Left kidney (tissue), 8 donors: ENCODE data around the gene PSPH. TPM values are rescaled to one million over a fixed set of nuclear protein-coding genes. Genes with fewer than 3 reads are reported as not detected.
"Not testable (repeated sequence)": the region's sequence is repeated elsewhere in the genome, so short reads cannot be mapped to it uniquely, and the experiment has no call there.

Experiments used
- DNase-seq: peaks from one replicate; pipeline ENCODE4 v3.0.0-alpha.2; 2013
- long read RNA-seq, 8 donors: transcript quantifications; one replicate each; lab custom pipeline, GENCODE V29; 2026
- polyA plus RNA-seq: library from polyadenylated mRNA; unstranded; fragments of 120-200 nt; gene quantifications from one replicate; pipeline ENCODE4 v1.2.1, GENCODE V29; 2013; ENCODE audit not compliant: insufficient read length

Gene PSPH
- 30.4 TPM for polyA plus RNA-seq
- long read RNA-seq, donor 1, partial matches to known transcripts = 9 of 17 reads
- long read RNA-seq, donor 1, other reads (novel, unspliced or antisense) = 7 of 17 reads
- long read RNA-seq, donor 2, partial matches to known transcripts = 178 of 351 reads
- long read RNA-seq, donor 2, other reads (novel, unspliced or antisense) = 170 of 351 reads
- long read RNA-seq, donor 3, partial matches to known transcripts = 27 of 28 reads
- long read RNA-seq, donor 3, other reads (novel, unspliced or antisense) = 0 of 28 reads
- long read RNA-seq, donor 4 = 0 reads
- long read RNA-seq, donor 5, partial matches to known transcripts = 368 of 559 reads
- long read RNA-seq, donor 5, other reads (novel, unspliced or antisense) = 189 of 559 reads
- long read RNA-seq, donor 6, partial matches to known transcripts = 0 of 2 reads
- long read RNA-seq, donor 6, other reads (novel, unspliced or antisense) = 0 of 2 reads
- long read RNA-seq, donor 7, partial matches to known transcripts = 0 of 12 reads
- long read RNA-seq, donor 7, other reads (novel, unspliced or antisense) = 11 of 12 reads
- long read RNA-seq, donor 8, partial matches to known transcripts = 123 of 217 reads
- long read RNA-seq, donor 8, other reads (novel, unspliced or antisense) = 94 of 217 reads

- peak; percentile 97 for DNase-seq
Observed at GRCh38 chr7:56051339-56052191, at the start of gene PSPH, which contains the start of gene CCT6A. TSS of gene PSPH (minus strand) at chr7:56051444. CDS start at chr7:56021212, 30,232 bp downstream. TSS of gene CCT6A (plus strand) at chr7:56051765. CDS start at chr7:56051849, 84 bp downstream.

GRCh38 chr7:56099653-56100052 is 48.4 kb upstream of the PSPH start:
- DNase-seq = no peak

- not testable (repeated sequence) for DNase-seq
Observed at GRCh38 chr7:56098187-56099008, 47.2 kb upstream of the PSPH start.

- DNase-seq = no peak
Observed at GRCh38 chr7:56097700-56098099, 46.5 kb upstream of the PSPH start.

DNA sequence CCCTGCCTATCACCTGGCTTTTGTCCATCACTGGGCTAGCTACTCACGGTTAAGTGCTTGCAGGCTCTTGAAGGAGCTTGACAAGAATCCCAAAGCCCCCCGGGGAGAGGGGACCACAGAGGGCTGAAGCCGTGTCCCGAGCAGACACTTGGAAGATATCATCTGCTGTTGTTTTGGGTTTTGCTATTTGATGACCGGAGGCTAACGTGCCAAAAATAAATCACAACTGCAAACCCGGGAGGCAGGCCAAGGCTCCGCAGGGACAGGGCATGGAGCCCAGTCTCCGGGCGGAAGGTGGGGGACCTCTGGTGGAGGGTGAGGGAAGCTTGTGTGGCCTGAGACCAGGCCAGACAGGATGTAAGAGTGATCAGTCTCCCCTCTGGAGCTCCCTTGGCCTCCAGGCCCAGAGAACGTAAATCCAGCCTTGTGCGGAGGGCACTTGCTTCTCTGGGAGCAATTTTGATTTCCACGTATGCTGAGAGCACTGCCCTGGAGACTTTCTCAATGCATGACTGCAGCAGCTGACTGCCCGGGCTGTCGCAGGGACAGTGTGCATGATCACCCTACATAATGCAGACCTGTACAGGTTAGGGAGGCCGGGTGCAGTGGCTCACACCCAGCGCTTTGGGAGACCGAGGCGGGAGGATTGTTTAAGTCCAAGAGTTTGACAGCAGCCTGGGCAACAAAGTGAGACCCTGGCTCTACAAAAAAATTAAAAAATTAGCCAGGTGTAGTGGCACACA is 41.7 kb upstream of the PSPH start, which contains the start of gene PHKG1:
Gene PHKG1 (minus strand): TSS at position 164 of the 743 bp plus-strand sequence. CDS start 4,011 bp downstream, outside the sequence.
- no peak for DNase-seq

GRCh38 chr7:56092388-56092787 is 41.1 kb upstream of the PSPH start:
- DNase-seq = not testable (repeated sequence)

DNA sequence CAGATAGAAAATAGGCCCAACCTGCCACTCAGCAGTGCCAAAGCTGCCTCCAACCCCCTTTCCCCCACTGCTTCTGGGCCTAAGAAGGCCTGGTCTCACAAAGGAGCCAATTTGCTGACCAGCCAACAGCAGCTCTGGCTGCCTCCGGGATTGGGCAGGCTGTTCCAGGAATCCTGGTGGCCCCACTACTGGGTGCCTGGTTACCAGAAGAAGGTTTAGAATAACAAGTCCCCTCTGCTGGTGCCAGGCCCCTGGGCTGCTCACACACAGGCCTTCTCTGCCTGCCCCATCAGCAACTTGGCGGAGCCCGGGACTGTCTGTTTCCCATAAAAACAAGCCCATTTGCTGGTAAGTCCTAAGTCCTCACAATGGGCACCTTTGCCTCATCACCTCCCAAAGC is 40.3 kb upstream of the PSPH start:
- DNase-seq = no peak

- no peak for DNase-seq
Observed at GRCh38 chr7:56087445-56087844, 36.2 kb upstream of the PSPH start.

GRCh38 chr7:56086761-56087160 is 35.5 kb upstream of the PSPH start:
- DNase-seq = no peak

DNA sequence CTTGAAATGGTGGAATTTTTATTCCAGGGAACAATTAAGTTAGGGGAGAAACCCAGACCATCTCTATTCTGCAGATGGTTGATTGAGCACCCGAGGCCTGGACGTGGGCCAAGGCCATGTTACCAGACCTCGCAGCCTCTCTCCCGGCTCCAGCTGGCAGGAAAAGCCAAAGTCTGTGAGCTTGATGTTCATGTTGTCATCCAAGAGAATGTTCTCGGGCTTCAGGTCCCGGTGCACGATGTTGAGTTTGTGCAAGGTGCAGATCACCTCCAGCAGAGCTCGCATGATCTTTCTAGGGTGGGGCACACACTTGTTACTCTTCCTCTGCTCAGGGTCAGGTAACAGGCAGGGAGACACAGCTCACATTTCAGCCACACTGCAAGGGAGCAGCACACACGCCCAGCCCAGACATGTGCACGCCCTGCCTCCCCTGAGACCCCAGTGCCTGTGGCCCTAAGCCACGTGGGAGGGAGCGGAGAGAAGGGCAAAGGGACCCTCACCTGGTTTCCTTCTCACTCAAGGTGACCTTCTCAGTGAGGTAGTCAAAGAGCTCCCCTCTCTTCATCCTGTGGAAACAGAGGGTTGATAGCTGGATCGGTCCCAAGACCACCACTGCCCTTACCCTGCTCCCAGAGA is 32.0 kb upstream of the PSPH start:
- no peak for DNase-seq

- DNase-seq = no peak
Observed at GRCh38 chr7:56081626-56082340, 30.5 kb upstream of the PSPH start.

GRCh38 chr7:56080726-56081435 is 29.6 kb upstream of the PSPH start:
- DNase-seq = not testable (repeated sequence)

DNA sequence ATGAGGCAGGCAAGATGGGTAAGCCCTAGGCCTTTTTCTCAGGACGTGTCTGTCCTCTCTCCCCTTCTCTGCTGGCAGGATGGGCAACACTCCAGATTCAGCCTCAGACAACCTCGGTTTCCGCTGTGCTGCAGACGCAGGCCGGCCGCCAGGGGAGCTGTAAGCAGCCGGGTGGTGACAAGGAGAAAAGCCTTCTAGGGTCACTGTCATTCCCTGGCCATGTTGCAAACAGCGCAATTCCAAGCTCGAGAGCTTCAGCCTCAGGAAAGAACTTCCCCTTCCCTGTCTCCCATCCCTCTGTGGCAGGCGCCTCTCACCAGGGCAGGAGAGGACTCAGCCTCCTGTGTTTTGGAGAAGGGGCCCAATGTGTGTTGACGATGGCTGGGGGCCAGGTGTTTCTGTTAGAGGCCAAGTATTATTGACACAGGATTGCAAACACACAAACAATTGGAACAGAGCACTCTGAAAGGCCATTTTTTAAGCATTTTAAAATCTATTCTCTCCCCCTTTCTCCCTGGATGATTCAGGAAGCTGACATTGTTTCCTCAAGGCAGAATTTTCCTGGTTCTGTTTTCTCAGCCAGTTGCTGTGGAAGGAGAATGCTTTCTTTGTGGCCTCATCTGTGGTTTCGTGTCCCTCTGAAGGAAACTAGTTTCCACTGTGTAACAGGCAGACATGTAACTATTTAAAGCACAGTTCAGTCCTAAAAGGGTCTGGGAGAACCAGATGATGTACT is 28.4 kb upstream of the PSPH start:
- no peak for DNase-seq

DNA sequence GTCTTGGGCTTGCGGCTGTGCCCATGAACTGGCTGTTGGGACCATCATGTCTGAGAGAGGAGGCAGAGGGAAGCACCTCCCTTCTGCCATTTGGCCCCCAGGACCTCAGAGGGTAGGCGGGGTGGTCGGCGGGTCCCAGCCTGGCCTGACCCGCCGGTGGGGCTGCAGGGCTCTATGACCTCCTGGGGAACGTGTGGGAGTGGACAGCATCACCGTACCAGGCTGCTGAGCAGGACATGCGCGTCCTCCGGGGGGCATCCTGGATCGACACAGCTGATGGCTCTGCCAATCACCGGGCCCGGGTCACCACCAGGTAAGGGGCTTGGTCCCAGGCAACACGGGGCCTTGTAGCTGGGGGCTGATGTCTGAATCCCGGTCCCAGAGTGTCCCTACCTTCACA is 27.0 kb upstream of the PSPH start:
- DNase-seq = no peak

DNA sequence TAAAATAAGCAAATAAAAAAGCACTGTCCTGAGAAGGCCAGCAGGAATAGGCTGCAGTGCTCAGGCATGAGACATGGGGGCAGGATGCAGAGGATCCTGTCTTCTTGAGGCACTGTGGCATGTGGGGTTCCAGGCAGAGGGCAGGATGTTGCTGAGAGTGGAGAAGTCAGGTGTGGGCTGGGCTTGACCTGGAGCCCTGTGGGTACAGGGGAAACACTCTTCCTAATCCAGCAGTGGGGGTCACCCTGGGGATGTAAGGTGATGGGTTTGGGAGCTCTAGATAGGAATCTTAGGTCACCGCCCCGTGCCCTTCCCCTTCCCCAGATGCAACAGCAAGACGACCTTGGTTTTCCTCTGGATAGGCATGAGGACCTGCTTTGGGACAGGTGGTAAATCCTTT is 26.4 kb upstream of the PSPH start:
- DNase-seq = no peak

- peak; percentile 84 for DNase-seq
Observed at GRCh38 chr7:56074371-56074791, 23.1 kb upstream of the PSPH start.

DNA sequence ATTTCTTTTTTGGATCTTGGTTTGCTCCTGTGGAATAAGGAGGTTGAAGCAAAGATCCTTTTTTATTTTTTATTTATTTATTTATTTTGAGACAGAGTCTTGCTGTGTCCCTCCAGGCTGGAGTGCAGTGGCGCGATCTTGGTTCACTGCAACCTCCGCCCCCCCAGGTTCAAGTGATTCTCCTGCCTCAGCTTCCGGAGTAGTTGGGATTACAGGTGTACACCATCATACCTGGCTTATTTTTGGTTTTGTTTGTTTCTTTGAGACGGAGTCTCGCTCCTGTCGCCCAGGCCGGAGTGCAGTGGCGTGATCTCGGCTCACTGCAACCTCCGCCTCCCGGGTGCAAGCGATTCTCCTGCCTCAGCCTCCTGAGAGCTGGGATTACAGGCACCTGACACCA is 15.1 kb upstream of the PSPH start:
- not testable (repeated sequence) for DNase-seq
